Mammary epithelial cell (primary cell): Measurements from ENCODE around the gene RRH.

Experiments
- EZH2 ChIP-seq: IDR thresholded peaks from 2 replicates; pipeline ENCODE4 v1.6.1; 2012; ENCODE audit warnings: low read length, inconsistent platforms, borderline replicate concordance
- TF ChIP-seq, protein P1 (sequence below), 2 donors: IDR thresholded peaks in 1 of 2; conservative IDR thresholded peaks in 1 of 2; 2 replicates each; pipeline ENCODE4 v1.5.1; 2011 to 2012; ENCODE audit warnings: inconsistent platforms in 2 of 2, low read length in 2 of 2, mild to moderate bottlenecking in 2 of 2, control low read depth in 1 of 2, low read depth in 1 of 2; ENCODE audit not compliant: insufficient read depth in 1 of 2; ENCODE audit errors: extremely low read depth in 1 of 2

DNA sequence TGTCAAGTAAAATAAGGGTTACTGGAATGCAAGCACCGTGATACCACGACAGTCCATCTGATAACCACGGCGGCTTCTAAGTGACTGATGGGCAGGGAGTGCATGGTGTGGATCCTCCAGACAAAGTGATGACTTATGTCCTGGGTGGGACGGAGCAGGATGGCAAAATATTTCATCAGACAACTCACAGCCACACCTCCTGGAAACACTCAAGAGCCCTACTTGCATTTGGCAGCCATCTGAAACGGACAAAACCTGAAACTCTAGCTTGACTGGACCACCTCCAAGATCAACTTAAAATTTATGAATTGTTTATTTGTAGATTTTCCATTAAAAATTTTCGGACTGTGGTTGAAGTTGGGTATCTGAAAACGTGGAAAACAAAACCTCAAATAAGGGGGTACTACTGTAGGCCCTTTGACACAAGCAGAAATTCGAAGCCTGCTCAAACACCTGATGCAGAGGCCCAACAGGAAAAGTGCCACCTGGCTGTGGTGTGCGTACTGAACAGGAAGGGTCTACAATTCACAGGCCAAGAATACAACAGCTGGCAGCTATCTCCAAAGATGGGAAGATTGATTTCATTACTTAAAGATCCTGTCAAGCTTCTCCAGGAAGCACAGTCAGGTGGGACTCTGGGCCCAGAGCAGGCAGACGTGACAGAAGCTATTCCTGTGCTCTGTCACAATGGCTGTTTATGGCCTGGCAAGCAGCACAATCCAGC, 46.2 kb downstream of the RRH start:
- TF ChIP-seq, protein P1, sequence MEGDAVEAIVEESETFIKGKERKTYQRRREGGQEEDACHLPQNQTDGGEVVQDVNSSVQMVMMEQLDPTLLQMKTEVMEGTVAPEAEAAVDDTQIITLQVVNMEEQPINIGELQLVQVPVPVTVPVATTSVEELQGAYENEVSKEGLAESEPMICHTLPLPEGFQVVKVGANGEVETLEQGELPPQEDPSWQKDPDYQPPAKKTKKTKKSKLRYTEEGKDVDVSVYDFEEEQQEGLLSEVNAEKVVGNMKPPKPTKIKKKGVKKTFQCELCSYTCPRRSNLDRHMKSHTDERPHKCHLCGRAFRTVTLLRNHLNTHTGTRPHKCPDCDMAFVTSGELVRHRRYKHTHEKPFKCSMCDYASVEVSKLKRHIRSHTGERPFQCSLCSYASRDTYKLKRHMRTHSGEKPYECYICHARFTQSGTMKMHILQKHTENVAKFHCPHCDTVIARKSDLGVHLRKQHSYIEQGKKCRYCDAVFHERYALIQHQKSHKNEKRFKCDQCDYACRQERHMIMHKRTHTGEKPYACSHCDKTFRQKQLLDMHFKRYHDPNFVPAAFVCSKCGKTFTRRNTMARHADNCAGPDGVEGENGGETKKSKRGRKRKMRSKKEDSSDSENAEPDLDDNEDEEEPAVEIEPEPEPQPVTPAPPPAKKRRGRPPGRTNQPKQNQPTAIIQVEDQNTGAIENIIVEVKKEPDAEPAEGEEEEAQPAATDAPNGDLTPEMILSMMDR (conservative IDR thresholded peaks at IDR 0.05 in 1 of 2, IDR thresholded peaks at IDR 0.05 in 1 of 2; ENCODE audit: extremely low read depth in 1 of 2, insufficient read depth in 1 of 2, low read depth in 1 of 2, low read length in 2 of 2) = no peak
- no peak for TF ChIP-seq EZH2
